AG20443 (cell line): ENCODE measurements around the gene CTNNBL1.

Experiments used
- DNase-seq: peaks from one replicate; pipeline ENCODE4 v3.0.0; 2012; ENCODE audit warnings: low spot score, mixed read lengths

The CTNNBL1 gene

GRCh38 chr20:37777988-37778659 lies 84.3 kb downstream of the CTNNBL1 start:
- peak; percentile 17 for DNase-seq

GRCh38 chr20:37781626-37782025 lies 87.8 kb downstream of the CTNNBL1 start:
- DNase-seq, result no peak

GRCh38 chr20:37786043-37786442 lies 92.2 kb downstream of the CTNNBL1 start:
- DNase-seq, result no peak

GRCh38 chr20:37789408-37789807 lies 95.6 kb downstream of the CTNNBL1 start:
- no peak for DNase-seq

GRCh38 chr20:37790900-37791299 lies 97.1 kb downstream of the CTNNBL1 start:
- DNase-seq, result no peak

GRCh38 chr20:37796121-37796520 lies 102.3 kb downstream of the CTNNBL1 start:
- no peak for DNase-seq

- no peak for DNase-seq
These were observed 102.9 kb downstream of the CTNNBL1 start for GRCh38 chr20:37796733-37797132.

- DNase-seq, result no peak
These were observed 103.9 kb downstream of the CTNNBL1 start for GRCh38 chr20:37797669-37798175.

GRCh38 chr20:37798312-37798711 lies 104.5 kb downstream of the CTNNBL1 start:
- DNase-seq, result no peak

- no peak for DNase-seq
These were observed 106.8 kb downstream of the CTNNBL1 start for GRCh38 chr20:37800618-37801017.

- no peak for DNase-seq
These were observed 108.1 kb downstream of the CTNNBL1 start for GRCh38 chr20:37801921-37802320.

- no peak for DNase-seq
These were observed 109.8 kb downstream of the CTNNBL1 start for GRCh38 chr20:37803438-37804307.

GRCh38 chr20:37804584-37805566 lies 111.0 kb downstream of the CTNNBL1 start:
- DNase-seq, result no peak

- no peak for DNase-seq
These were observed 113.8 kb downstream of the CTNNBL1 start for GRCh38 chr20:37807471-37808232.

GRCh38 chr20:37808233-37809070 lies 114.6 kb downstream of the CTNNBL1 start:
- no peak for DNase-seq

- DNase-seq, result no peak
These were observed 116.2 kb downstream of the CTNNBL1 start for GRCh38 chr20:37810027-37810426.

- no peak for DNase-seq
These were observed 122.2 kb downstream of the CTNNBL1 start for GRCh38 chr20:37816003-37816402.

GRCh38 chr20:37816726-37817125 lies 122.9 kb downstream of the CTNNBL1 start:
- DNase-seq, result no peak

GRCh38 chr20:37821696-37822095 lies 127.9 kb downstream of the CTNNBL1 start:
- DNase-seq, result peak; percentile 56

GRCh38 chr20:37822141-37822601 lies 128.3 kb downstream of the CTNNBL1 start:
- peak; percentile 93 for DNase-seq
